ENCODE data around the gene CDK14.

The CDK14 gene

DNA sequence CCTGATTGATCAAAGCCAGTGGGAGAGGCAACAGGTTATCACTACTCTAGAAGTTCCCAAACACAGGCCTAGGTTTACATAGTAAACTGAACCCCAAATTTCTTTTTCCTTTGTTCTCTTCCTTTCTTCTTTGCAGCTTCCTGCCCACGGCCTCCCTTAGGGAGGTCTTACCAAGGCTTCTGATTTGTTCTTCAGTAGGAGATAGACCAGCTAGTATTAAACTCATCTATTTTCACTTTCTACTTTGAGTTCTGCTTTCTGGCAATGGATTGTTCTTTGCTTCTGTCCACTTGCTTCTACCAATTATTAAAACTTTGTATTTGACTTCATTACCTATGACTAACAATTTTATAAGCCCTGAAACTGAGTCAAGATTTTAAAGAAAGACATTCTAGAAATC is 417.0 kb downstream of the CDK14 start:
- DNase-seq, result no peak
- TF ChIP-seq EZH2 (optimal IDR thresholded peaks at IDR 0.05; ENCODE audit: low read depth, low read length) (no peak), EZH2phosphoT487 (IDR thresholded peaks at IDR 0.05; ENCODE audit: low read length) (no peak)
- TF ChIP-seq, protein P1, sequence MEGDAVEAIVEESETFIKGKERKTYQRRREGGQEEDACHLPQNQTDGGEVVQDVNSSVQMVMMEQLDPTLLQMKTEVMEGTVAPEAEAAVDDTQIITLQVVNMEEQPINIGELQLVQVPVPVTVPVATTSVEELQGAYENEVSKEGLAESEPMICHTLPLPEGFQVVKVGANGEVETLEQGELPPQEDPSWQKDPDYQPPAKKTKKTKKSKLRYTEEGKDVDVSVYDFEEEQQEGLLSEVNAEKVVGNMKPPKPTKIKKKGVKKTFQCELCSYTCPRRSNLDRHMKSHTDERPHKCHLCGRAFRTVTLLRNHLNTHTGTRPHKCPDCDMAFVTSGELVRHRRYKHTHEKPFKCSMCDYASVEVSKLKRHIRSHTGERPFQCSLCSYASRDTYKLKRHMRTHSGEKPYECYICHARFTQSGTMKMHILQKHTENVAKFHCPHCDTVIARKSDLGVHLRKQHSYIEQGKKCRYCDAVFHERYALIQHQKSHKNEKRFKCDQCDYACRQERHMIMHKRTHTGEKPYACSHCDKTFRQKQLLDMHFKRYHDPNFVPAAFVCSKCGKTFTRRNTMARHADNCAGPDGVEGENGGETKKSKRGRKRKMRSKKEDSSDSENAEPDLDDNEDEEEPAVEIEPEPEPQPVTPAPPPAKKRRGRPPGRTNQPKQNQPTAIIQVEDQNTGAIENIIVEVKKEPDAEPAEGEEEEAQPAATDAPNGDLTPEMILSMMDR (IDR thresholded peaks at IDR 0.05; ENCODE audit: low read length), result no peak

DNA sequence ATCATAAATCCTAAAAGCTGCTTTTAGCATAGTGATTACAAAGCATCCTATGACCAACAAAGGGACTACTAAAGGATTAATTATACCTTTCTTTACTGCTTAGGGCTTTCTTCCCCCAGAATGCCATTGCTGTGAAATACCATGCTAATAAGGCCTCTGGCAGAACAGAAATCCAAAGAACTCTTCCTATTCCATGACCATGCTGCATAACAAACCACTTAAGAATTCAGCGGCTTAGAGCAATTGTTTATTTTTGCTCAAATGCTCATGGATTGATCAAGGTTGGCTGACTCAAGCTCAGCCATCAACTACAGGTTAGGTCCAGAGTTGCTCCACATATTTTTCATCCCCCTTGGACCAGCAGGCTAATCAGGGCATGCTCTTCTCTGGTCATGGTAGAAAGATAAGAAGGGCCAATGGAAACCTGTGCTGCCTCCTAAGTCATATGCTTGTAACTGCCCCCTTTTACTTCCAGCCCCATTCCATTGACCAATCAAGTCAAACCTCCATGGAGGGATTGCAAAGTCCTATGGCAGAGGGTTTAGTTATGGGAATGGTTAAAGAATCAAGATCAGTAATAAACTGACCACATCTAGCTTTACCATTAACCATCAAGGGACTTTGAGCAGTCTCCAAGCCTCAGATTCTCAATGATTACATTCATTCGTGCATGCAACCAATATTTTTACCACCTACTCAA is 423.7 kb downstream of the CDK14 start:
- Histone ChIP-seq H4K20me1 (ENCODE audit: insufficient read depth, low read length) (no peaks in the 10 kb centered on the region), H3K4me2 (ENCODE audit: low read depth, low read length) (no peak overlapping the region), H2AFZ (ENCODE audit: low read length) (no peak overlapping the region), H3K36me3 (replicated peaks; ENCODE audit: insufficient read depth, low read length) (no peaks in the 10 kb centered on the region), H3K9me2 (replicated peaks; ENCODE audit: insufficient read depth, low read length) (no peaks in the 10 kb centered on the region), H3K27me3 (replicated peaks; ENCODE audit: insufficient read depth, low read length) (no peaks in the 10 kb centered on the region), H3K79me2 (ENCODE audit: low read length) (peaks cover 8% of the 10 kb centered on the region; the same call in 1 of the 2 replicates), H3F3A (ENCODE audit: insufficient read depth, low read length) (no peaks in the 10 kb centered on the region), H3K9me3 (replicated peaks; ENCODE audit: insufficient read depth, low read length) (no peaks in the 10 kb centered on the region), H3K4me3 (ENCODE audit: low read length) (no peak overlapping the region), H3K9ac (ENCODE audit: low read length) (no peak overlapping the region), H3K27ac (ENCODE audit: low read length) (no peak overlapping the region), H3K4me1 (ENCODE audit: low read length) (0 out of 2 replicates have a peak, but pooled peaks cover under 1% of the 10 kb centered on the region)
- DNase-seq, result no peak
- TF ChIP-seq, protein P1 (IDR thresholded peaks at IDR 0.05; ENCODE audit: low read length), result no peak
- TF ChIP-seq EZH2 (optimal IDR thresholded peaks at IDR 0.05; ENCODE audit: low read depth, low read length) (no peak), EZH2phosphoT487 (IDR thresholded peaks at IDR 0.05; ENCODE audit: low read length) (no peak)

More for the DNA sequence above, 417.0 kb downstream of the CDK14 start:
- H2AFZ ChIP-seq (ENCODE audit: low read length), result no peak overlapping the region
- no peak overlapping the region for H3K9ac ChIP-seq (ENCODE audit: low read length)
- H3K4me3 ChIP-seq (ENCODE audit: low read length), result no peak overlapping the region
- H3K36me3 ChIP-seq (replicated peaks; ENCODE audit: insufficient read depth, low read length), result no peaks in the 10 kb centered on the region
- H3K4me1 ChIP-seq (ENCODE audit: low read length), result no peaks in the 10 kb centered on the region
- no peaks in the 10 kb centered on the region for H3K9me2 ChIP-seq (replicated peaks; ENCODE audit: insufficient read depth, low read length)
- H3K79me2 ChIP-seq (ENCODE audit: low read length), result no peaks in the 10 kb centered on the region
- no peaks in the 10 kb centered on the region for H4K20me1 ChIP-seq (ENCODE audit: insufficient read depth, low read length)
- no peaks in the 10 kb centered on the region for H3K9me3 ChIP-seq (replicated peaks; ENCODE audit: insufficient read depth, low read length)
- no peak overlapping the region for H3K27ac ChIP-seq (ENCODE audit: low read length)
- no peak overlapping the region for H3K4me2 ChIP-seq (ENCODE audit: low read depth, low read length)
- no peaks in the 10 kb centered on the region for H3F3A ChIP-seq (ENCODE audit: insufficient read depth, low read length)
- no peaks in the 10 kb centered on the region for H3K27me3 ChIP-seq (replicated peaks; ENCODE audit: insufficient read depth, low read length)

DNA sequence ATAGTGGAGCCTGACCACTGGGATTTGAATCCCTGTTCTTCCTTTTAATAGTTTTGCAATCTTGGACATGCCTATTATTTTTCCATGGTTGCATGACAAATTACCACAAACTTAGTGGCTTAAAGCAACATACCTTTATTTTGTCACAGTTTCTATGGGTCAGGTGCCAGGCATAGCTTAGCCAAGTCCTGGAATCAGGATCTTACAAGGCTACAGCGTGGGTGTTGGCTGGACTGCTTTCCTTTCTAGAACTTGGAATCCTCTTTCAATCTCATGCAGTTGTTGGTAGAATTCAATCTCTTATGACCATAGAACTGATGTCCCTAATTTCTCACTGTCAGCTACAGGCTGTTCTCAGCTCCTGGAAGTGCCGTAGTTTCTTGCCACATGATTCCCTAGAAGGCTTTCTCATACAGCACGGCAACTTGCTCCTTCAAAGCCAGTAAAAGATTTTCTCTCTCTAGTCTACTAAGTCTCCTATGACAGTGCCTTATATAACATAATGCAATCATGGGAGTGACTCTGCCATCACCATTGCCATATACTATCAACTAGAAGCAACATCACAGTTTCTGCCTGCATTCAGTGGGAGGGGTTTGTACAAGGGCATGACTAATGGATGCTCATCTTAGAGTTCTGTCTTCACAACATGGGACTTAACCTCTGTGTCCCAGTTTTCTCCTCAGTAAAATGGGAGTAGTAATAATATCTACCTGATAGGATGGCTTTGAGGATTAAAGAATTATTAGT is 424.7 kb downstream of the CDK14 start:
- no peak overlapping the region for H2AFZ ChIP-seq (ENCODE audit: low read length)
- no peaks in the 10 kb centered on the region for H3K27me3 ChIP-seq (replicated peaks; ENCODE audit: insufficient read depth, low read length)
- no peaks in the 10 kb centered on the region for H3K9me2 ChIP-seq (replicated peaks; ENCODE audit: insufficient read depth, low read length)
- no peak for TF ChIP-seq EZH2 (optimal IDR thresholded peaks at IDR 0.05; ENCODE audit: low read depth, low read length)
- TF ChIP-seq, protein P1 (IDR thresholded peaks at IDR 0.05; ENCODE audit: low read length), result no peak
- no peak for TF ChIP-seq EZH2phosphoT487 (IDR thresholded peaks at IDR 0.05; ENCODE audit: low read length)
- no peak overlapping the region for H3K4me3 ChIP-seq (ENCODE audit: low read length)
- H4K20me1 ChIP-seq (ENCODE audit: insufficient read depth, low read length), result no peaks in the 10 kb centered on the region
- peaks cover 8% of the 10 kb centered on the region; the same call in 1 of the 2 replicates for H3K79me2 ChIP-seq (ENCODE audit: low read length)
- H3K4me2 ChIP-seq (ENCODE audit: low read depth, low read length), result no peak overlapping the region
- peaks cover 8% of the 10 kb centered on the region; the same call in 1 of the 2 replicates for H3K4me1 ChIP-seq (ENCODE audit: low read length)
- H3K9ac ChIP-seq (ENCODE audit: low read length), result no peak overlapping the region
- H3K36me3 ChIP-seq (replicated peaks; ENCODE audit: insufficient read depth, low read length), result no peaks in the 10 kb centered on the region
- H3K9me3 ChIP-seq (replicated peaks; ENCODE audit: insufficient read depth, low read length), result no peaks in the 10 kb centered on the region
- no peak for DNase-seq
- H3F3A ChIP-seq (ENCODE audit: insufficient read depth, low read length), result no peaks in the 10 kb centered on the region
- no peak overlapping the region for H3K27ac ChIP-seq (ENCODE audit: low read length)
